GM12801 (cell line): ENCODE results near the gene IQSEC3.

ENCODE experiments used
- TF ChIP-seq, protein P1 (sequence below): IDR thresholded peaks from one replicate; pipeline ENCODE4 v1.5.1; 2011; ENCODE audit warnings: control low read depth; ENCODE audit not compliant: insufficient read length; ENCODE audit errors: extremely low read depth

IQSEC3 gene

DNA sequence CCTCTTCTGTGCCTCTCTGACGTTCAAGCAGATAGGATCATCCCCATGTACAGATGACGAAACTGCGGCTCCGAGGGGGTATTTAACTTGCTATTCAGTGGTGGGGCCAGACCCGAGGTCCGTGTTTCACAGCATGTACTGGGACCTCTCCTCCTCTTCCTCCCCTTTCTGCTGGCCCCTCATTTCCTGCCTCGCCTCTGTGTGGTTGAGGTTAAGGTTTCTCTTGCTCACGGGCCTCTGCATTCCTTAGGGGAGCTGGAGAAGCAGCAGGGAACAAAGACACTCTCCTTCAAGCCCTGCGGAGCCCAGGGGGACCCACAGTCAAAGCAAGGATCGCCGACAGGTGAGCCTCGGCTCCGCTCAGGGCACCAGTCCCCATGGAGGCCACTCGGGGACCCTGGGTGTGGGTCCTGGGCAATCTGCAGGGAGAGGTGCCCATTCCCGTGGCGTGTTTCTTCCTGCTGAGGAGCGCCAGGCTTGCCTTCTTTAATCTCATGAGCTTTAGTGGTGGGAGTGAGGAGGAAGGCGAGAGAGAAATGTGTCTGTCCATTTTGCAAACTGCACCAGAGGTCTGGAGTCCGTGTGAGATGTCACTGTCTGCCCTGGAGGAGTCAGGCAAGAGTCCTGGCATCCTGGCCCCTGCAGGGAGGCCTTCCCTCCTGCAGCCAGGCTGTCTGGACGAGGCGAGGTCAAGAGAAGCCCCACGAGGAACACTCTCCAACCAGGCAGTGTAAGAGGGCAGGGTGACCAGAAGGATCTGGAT is 102.4 kb downstream of the IQSEC3 start:
- TF ChIP-seq, protein P1, sequence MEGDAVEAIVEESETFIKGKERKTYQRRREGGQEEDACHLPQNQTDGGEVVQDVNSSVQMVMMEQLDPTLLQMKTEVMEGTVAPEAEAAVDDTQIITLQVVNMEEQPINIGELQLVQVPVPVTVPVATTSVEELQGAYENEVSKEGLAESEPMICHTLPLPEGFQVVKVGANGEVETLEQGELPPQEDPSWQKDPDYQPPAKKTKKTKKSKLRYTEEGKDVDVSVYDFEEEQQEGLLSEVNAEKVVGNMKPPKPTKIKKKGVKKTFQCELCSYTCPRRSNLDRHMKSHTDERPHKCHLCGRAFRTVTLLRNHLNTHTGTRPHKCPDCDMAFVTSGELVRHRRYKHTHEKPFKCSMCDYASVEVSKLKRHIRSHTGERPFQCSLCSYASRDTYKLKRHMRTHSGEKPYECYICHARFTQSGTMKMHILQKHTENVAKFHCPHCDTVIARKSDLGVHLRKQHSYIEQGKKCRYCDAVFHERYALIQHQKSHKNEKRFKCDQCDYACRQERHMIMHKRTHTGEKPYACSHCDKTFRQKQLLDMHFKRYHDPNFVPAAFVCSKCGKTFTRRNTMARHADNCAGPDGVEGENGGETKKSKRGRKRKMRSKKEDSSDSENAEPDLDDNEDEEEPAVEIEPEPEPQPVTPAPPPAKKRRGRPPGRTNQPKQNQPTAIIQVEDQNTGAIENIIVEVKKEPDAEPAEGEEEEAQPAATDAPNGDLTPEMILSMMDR = no peak

- TF ChIP-seq, protein P1 = no peak
These were observed 103.2 kb downstream of the IQSEC3 start for GRCh38 chr12:169528-170370.

- TF ChIP-seq, protein P1 = no peak
These were observed 104.0 kb downstream of the IQSEC3 start for GRCh38 chr12:170371-171225.

- TF ChIP-seq, protein P1 = no peak
These were observed 104.7 kb downstream of the IQSEC3 start for GRCh38 chr12:171276-171675.

- TF ChIP-seq, protein P1 = no peak
These were observed 105.4 kb downstream of the IQSEC3 start for GRCh38 chr12:171743-172676.

GRCh38 chr12:172732-173161 is 106.2 kb downstream of the IQSEC3 start:
- TF ChIP-seq, protein P1 = no peak
